Measurements from ENCODE around the gene C2. TPM values are rescaled to one million over a fixed set of nuclear protein-coding genes. Genes with fewer than 3 reads are reported as not detected.

C2 gene
- total RNA-seq, 1 donor from 2014 or later = 18.6 TPM

DNA sequence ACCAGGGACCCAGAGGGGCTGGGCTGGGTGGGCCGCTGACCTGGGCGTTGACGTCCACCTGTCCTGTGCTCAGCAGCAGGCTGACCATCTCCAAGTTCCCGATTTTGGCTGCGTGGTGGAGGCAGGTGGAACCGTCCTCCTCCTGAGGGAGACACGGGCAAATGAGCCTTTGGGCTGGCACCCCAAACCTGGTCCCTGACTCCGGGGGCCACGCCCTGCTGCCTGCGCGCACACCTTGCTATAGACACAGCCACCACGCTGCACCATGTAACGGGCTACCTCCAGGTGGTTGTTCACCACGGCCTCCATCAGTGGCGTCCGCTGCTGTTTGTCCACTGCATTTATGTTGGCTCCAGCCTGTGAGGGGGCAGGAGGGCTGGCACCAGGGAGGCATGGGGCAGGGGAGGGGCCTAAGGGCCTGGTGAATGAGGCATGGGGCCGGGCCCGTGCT lies 41.0 kb upstream of the C2 start:
- DNase-seq (ENCODE audit: low spot score in 2 of 2) = no peak
- TF ChIP-seq CTCF (IDR thresholded peaks at IDR 0.05) = no peak
- Histone ChIP-seq H3K9me3 (no peaks in the 10 kb centered on the region), H3K4me1 (no peaks in the 10 kb centered on the region), H3K27ac (no peak overlapping the region), H3K4me3 (no peak overlapping the region), H3K27me3 (no peaks in the 10 kb centered on the region), H3K36me3 (peaks cover 66 to 87% of the 10 kb centered on the region in 2 donors)
- intact Hi-C loops (cut with DNase I) = no loop called here

DNA sequence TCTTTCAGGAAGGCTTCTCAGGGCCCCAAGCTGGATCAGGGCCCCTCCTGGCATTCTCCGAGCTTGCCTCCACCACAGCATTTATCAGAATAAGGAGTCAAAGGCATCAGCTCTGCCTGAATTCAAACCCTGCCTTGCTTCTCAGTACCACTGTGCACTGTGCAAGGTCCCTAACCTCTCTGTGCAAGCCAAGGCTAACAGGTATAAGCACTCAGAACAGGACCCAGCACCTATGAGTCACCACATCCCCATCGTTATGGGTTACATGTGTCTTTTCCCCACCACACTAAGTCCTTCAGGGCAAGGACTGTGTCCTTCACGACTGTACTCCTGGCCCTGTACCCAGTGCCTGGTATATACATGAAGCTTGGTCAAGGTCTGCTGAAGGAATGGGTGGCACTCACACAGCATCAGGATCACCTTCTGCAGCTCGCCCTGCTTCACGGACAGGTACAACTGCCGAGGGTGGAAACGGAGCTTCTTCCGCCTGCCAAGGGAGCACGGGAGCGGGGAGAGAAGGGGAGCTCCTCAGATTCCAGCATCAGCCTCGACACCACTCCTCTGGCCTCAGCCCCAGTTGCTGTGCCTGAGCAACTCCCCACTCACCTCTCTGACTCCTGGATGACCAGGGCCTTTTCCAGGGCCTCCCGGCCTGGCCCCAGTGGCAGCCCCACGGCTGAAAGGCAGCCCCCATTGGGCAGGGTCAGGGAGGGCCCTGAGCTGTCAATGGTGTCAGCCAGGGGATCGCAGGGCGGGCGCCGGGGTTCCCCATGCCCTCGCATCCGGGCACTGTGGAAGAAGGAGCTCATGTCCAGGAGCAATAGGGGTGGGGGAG lies 40.1 kb upstream of the C2 start:
- Histone ChIP-seq H3K4me1 (no peaks in the 10 kb centered on the region), H3K27ac (no peak overlapping the region), H3K27me3 (no peaks in the 10 kb centered on the region), H3K36me3 (peaks cover 74 to 85% of the 10 kb centered on the region in 2 donors), H3K4me3 (no peak overlapping the region), H3K9me3 (no peaks in the 10 kb centered on the region)
- intact Hi-C loops (cut with DNase I) = no loop called here
- TF ChIP-seq CTCF (IDR thresholded peaks at IDR 0.05) = no peak
- no peak for DNase-seq (ENCODE audit: low spot score in 2 of 2)

- Histone ChIP-seq H3K27me3 (no peaks in the 10 kb centered on the region), H3K27ac (no peak overlapping the region), H3K4me3 (no peak overlapping the region), H3K4me1 (no peaks in the 10 kb centered on the region), H3K36me3 (peaks cover 67 to 85% of the 10 kb centered on the region in 2 donors), H3K9me3 (no peaks in the 10 kb centered on the region)
- intact Hi-C loops (cut with DNase I) = no loop called here
- DNase-seq (ENCODE audit: low spot score in 2 of 2) = no peak
- TF ChIP-seq CTCF (IDR thresholded peaks at IDR 0.05) = peak in 2 of 3 experiments; percentile 53 to 59
Observed at GRCh38 chr6:31888276-31889258, 39.0 kb upstream of the C2 start.

GRCh38 chr6:31889331-31889972 lies 38.1 kb upstream of the C2 start:
- Histone ChIP-seq H3K4me3 (no peak overlapping the region), H3K4me1 (no peaks in the 10 kb centered on the region), H3K27me3 (no peaks in the 10 kb centered on the region), H3K36me3 (peaks cover 61 to 79% of the 10 kb centered on the region in 2 donors), H3K9me3 (no peaks in the 10 kb centered on the region), H3K27ac (no peak overlapping the region)
- intact Hi-C loops (cut with DNase I) = no loop called here
- DNase-seq (ENCODE audit: low spot score in 2 of 2) = no peak
- TF ChIP-seq CTCF (IDR thresholded peaks at IDR 0.05) = no peak

GRCh38 chr6:31892821-31893220 lies 34.7 kb upstream of the C2 start:
- Histone ChIP-seq H3K4me1 (no peaks in the 10 kb centered on the region), H3K9me3 (no peaks in the 10 kb centered on the region), H3K4me3 (no peak overlapping the region), H3K36me3 (peaks cover 45 to 48% of the 10 kb centered on the region in 2 donors), H3K27ac (no peak overlapping the region), H3K27me3 (no peaks in the 10 kb centered on the region)
- intact Hi-C loops (cut with DNase I) = no loop called here
- DNase-seq (ENCODE audit: low spot score in 2 of 2) = no peak
- no peak for TF ChIP-seq CTCF (IDR thresholded peaks at IDR 0.05)

Measured in ascending aorta (tissue), 2 donors.